ENCODE results near the gene IGF2BP2. TPM values are rescaled to one million over a fixed set of nuclear protein-coding genes. Genes with fewer than 3 reads are reported as not detected.

The IGF2BP2 gene
- total and polyA plus RNA-seq, 9 of the 15 experiments (the other 6 are each of a cell fraction or from before 2014, with no cell fraction given) = 3.2 to 59.6 (median 30.5) TPM

DNA sequence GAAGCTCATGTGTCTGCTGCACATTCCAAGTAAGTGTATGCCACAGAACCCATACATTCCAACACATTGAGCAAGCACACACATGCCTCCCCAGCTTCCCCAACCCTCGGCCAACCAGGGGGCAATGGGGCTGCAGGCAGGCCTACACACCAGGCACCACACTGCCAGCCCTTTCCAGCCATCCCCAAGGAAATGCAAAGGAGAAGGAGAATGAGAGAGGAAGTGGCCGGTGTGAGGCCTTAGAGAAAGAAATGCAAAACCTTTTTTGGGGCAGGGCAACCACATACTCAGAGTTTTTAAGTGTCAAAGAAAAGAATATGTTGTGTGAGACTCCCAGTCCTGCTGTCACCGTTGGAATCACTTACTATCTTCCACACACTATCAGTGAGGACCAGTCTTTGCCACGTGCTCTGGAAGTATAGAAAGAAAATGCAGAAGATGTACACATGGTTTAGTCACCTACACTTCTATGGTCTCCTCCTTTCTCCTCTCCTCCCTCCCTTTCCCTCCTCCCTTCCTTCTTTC lies 11.1 kb downstream of the IGF2BP2 start (continued):
- no peak for TF ChIP-seq TAF7 (tag; IDR thresholded peaks at IDR 0.05)
- TF ChIP-seq RBM22 (IDR thresholded peaks at IDR 0.05; ENCODE audit: low read depth, low read length, poor library complexity, severe bottlenecking) = no peak
- TF ChIP-seq POLR2AphosphoS2 (IDR thresholded peaks at IDR 0.05; ENCODE audit: low read length) = no peak
- no peak for TF ChIP-seq EHMT2 (IDR thresholded peaks at IDR 0.05)
- no peak for TF ChIP-seq SRSF7 (optimal IDR thresholded peaks at IDR 0.05; ENCODE audit: low read depth, low read length)
- TF ChIP-seq ELK3 (CRISPR knock-in tag; IDR thresholded peaks at IDR 0.05) = no peak
- TF ChIP-seq MITF (IDR thresholded peaks at IDR 0.05) = no peak
- TF ChIP-seq SMAD3 (CRISPR knock-in tag; conservative IDR thresholded peaks at IDR 0.05) = no peak
- no peak for TF ChIP-seq TEAD2 (tag; IDR thresholded peaks at IDR 0.05)
- TF ChIP-seq ZNF217 (CRISPR knock-in tag; IDR thresholded peaks at IDR 0.05) = no peak
- TF ChIP-seq TCF3 (CRISPR knock-in tag; IDR thresholded peaks at IDR 0.05) = peak; percentile 45; the same call in 1 of the 2 replicates
- TF ChIP-seq ZBTB8A (IDR thresholded peaks at IDR 0.05; ENCODE audit: partially characterized antibody) = no peak
- TF ChIP-seq NONO (IDR thresholded peaks at IDR 0.05; ENCODE audit: low read depth in 2 of 2, low read length in 1 of 2) = no peak
- no peak for TF ChIP-seq ARID3A (IDR thresholded peaks at IDR 0.05; ENCODE audit: borderline replicate concordance, low read depth, low read length)
- TF ChIP-seq ZNF644 (tag; IDR thresholded peaks at IDR 0.05; ENCODE audit: low read depth) = no peak
- no peak for TF ChIP-seq HDAC3 (IDR thresholded peaks at IDR 0.05; ENCODE audit: borderline replicate concordance, partially characterized antibody)
- no peak for TF ChIP-seq OTX1 (CRISPR knock-in tag; IDR thresholded peaks at IDR 0.05)
- TF ChIP-seq, protein P1, sequence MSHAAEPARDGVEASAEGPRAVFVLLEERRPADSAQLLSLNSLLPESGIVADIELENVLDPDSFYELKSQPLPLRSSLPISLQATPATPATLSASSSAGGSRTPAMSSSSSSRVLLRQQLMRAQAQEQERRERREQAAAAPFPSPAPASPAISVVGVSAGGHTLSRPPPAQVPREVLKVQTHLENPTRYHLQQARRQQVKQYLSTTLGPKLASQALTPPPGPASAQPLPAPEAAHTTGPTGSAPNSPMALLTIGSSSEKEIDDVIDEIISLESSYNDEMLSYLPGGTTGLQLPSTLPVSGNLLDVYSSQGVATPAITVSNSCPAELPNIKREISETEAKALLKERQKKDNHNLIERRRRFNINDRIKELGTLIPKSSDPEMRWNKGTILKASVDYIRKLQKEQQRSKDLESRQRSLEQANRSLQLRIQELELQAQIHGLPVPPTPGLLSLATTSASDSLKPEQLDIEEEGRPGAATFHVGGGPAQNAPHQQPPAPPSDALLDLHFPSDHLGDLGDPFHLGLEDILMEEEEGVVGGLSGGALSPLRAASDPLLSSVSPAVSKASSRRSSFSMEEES (CRISPR knock-in tag; IDR thresholded peaks at IDR 0.05) = no peak
- TF ChIP-seq KLF1 (tag; IDR thresholded peaks at IDR 0.05) = no peak
- TF ChIP-seq ZBTB17 (CRISPR knock-in tag; IDR thresholded peaks at IDR 0.05) = no peak
- no peak for TF ChIP-seq TAF1 (IDR thresholded peaks at IDR 0.05; ENCODE audit: control insufficient read depth, extremely low read depth, insufficient read depth, low read length, severe bottlenecking)
- TF ChIP-seq MEIS2 (IDR thresholded peaks at IDR 0.05; ENCODE audit: partially characterized antibody) = no peak
